ENCODE results near the gene DDX10.
A peak's percentile ranks its signal among the peaks of the same experiment; 100 is the strongest.
"Not testable (repeated sequence)": the region's sequence is repeated elsewhere in the genome, so short reads cannot be mapped to it uniquely, and the experiment has no call there.

Gene DDX10

GRCh38 chr11:108664730-108665525 is at the start of gene DDX10:
Gene DDX10, plus strand, starts transcription at chr11:108665069. Its CDS starts 85 bp downstream, at chr11:108665154.
- DNase-seq (ENCODE audit: low read depth in 3 of 3) = peak; percentile 96 to 99 (median 97)

DNA sequence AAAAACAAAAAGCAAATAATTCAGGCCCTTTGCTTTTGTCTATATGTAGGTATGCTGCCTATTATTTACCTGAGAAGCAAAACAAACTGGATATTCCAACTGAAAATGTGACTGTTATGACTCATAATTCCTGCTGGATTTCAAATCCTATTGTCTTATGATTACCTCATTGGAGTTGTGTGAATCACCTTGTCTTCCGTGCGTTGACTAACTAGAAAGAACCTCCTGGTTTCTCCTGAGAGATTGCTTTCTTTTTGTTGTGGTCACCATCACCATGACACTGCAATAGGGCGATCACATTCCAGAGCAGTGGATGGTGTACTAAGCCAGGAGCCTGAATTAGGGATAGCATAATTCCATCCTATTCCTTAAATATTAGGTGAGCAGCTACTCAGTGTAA is 48.3 kb upstream of the DDX10 start:
- no peak for DNase-seq (ENCODE audit: low read depth in 3 of 3)

GRCh38 chr11:108617055-108617454 is 47.8 kb upstream of the DDX10 start:
- DNase-seq (ENCODE audit: low read depth in 3 of 3) = no peak

DNA sequence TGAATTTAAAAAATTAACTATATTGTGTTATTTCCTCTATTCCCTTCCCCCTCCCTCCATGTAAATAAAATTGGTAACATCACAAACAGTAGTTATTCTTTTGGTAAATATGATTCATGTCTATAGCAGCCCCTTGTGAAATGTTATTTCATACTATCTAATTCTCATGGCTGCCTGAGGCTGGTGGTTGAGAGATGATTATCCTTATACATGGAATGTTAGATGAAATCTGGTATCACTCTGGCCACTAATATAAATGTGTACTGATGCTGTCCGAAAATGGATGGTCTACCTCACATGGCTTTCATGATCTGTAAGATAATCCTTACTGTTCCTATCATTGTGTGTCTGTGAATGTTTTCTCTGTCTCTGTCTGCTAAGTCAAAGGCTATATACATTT is 46.3 kb upstream of the DDX10 start:
- DNase-seq (ENCODE audit: low read depth in 3 of 3) = no peak

DNA sequence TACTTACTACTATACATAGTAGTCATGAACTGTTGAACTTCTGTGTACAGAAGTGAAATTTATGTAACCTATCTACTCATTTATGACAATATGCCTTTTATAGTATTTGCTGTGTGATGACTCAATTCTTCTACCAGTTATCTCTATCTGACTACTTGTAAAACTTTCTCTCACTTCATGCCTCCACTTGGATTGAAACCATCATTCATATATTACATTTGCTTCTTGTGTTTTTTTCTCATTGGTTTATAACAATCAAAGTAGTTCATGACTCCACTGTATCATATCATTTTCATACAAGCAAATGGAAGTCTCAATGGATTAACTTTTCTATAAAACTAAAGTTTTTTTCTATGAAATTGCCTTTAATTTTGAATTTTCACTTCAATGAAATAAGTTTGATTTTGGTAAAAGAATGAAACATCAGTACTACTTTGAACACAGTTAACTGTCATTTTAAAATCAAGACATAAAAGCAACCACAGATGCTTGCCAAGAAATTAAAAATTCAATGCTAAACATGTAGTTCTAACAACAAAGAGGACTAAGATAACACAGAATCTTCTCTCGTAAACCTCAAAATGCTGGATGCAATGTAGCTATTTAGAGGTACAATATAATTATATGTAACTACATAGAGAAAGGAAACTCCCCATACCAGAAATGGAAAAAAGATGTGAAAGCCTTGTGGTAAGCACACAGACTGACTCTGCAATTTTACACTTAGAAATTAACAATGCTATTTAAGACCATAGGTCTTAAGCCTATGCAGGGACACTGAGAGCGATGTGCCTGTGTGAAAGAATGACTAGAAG is 43.7 kb upstream of the DDX10 start:
- no peak for DNase-seq (ENCODE audit: low read depth in 3 of 3)

DNA sequence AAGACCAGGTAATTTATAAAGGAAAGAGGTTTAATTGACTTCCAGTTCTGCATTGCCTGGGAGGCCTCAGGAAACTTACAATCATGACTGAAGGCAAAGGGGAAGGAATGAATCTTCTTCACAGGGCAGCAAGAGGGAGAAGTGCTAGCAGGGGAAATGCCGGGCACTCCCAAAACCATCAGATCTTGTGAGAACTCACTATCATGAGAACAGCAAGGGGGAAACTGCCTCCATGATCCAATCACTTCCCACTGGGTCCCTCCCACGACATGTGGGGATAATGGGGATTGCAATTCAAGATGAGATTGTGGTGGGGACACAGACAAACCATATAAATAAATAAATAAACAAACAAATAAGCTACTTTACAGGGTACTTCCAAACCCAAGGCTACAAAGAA is 42.5 kb upstream of the DDX10 start:
- DNase-seq (ENCODE audit: low read depth in 3 of 3) = no peak

DNA sequence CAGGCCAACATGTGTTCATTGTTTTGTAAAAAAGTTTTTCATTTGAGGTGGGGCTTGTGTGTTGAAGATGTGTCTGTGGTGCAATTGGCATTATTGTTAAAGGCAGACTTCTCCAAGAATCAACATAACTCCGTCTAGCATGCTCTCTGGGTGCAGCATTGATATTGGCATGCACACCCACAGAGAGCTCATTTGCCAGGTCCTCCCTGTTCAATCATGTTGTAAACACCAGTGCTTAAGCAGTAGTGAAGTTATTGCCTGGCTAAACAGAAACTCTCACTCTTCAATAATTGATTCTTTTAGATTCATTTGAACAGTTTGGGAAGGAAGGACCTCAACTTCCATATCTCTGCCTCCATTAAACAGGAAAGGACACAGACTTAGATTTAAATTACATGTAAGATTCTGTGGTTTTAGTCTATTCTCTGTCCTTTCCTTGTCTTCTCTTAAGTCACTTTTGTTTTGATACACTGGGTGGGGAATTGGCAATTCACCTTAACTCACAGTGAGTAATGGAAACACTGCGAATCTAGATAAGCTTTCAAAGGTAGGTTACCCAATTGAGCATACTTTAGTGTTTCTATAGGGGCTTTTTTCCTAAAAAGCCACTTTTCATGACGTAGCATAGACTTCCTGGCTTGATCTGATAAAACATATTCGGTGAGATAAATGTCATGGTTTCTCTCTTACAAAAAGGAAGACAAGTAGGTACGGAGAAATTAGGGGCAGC is 40.5 kb upstream of the DDX10 start:
- DNase-seq (ENCODE audit: low read depth in 3 of 3) = no peak

GRCh38 chr11:108628326-108628725 is 36.5 kb upstream of the DDX10 start:
- DNase-seq (ENCODE audit: low read depth in 3 of 3) = no peak

DNA sequence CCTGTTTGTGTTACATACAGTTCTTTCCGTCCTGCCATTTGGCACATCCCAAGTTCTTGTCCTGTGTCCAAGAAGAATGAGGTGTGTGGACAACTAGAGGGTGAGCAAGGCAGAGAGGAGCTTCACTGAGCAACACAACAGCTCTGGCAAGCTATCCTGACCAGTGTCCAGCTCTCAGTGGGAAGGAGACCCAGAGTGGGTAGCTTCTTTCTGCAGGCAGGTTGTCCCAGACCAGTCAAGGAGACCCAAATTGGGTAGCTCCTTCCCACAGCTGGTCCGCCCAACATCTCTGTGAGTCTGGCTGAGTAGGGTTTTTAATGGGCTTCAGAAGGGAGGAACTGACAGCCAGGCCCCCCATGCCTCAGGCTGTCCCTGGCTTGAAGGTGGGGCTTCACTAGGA is 36.1 kb upstream of the DDX10 start:
- DNase-seq (ENCODE audit: low read depth in 3 of 3) = no peak

- DNase-seq (ENCODE audit: low read depth in 3 of 3) = no peak
These were observed 35.6 kb upstream of the DDX10 start for GRCh38 chr11:108629274-108629673.

- no peak for DNase-seq (ENCODE audit: low read depth in 3 of 3)
These were observed 32.7 kb upstream of the DDX10 start for GRCh38 chr11:108632041-108632704.

GRCh38 chr11:108635106-108635505 is 29.8 kb upstream of the DDX10 start:
- no peak for DNase-seq (ENCODE audit: low read depth in 3 of 3)

- DNase-seq (ENCODE audit: low read depth in 3 of 3) = no peak
These were observed 28.6 kb upstream of the DDX10 start for GRCh38 chr11:108636222-108636621.

GRCh38 chr11:108639146-108639545 is 25.7 kb upstream of the DDX10 start:
- DNase-seq (ENCODE audit: low read depth in 3 of 3) = no peak

DNA sequence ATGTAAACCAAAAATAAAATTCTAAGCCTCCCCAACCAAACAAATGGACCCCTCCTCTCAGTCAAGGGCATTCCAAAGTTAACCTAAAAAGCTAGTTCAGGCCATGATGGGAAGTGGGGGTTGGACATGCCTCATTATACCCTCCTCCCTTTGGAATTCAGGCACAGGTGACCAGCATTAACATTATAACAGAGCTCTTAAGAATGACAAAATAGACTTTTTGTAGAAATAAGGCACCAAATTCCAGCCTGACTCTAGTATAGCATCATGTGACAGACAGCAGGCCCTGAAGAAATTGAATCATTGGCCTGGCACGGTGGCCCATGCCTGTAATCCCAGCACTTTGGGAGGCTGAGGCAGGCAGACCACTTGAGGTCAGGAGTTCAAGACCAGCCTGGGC is 23.1 kb upstream of the DDX10 start:
- DNase-seq (ENCODE audit: low read depth in 3 of 3) = not testable (repeated sequence)

- no peak for DNase-seq (ENCODE audit: low read depth in 3 of 3)
These were observed 20.9 kb upstream of the DDX10 start for GRCh38 chr11:108643974-108644373.

DNA sequence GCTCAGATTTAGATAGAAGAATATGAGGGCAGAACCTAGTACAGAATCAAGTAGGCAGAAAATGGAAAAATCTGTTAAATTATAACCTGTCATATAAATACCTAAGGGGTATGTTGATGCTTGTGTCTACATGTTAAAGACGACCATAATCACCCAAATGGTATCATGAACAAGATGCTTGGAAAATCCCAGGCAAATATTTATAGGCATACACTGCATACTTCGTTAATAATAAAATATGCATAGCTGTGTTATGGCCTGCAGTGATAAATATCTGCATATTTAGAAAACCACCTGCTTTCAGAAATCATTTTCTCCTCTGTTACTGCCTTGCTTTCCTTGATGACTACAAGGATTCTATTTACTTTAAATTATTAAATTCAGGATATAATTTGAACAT is 18.9 kb upstream of the DDX10 start:
- no peak for DNase-seq (ENCODE audit: low read depth in 3 of 3)

DNA sequence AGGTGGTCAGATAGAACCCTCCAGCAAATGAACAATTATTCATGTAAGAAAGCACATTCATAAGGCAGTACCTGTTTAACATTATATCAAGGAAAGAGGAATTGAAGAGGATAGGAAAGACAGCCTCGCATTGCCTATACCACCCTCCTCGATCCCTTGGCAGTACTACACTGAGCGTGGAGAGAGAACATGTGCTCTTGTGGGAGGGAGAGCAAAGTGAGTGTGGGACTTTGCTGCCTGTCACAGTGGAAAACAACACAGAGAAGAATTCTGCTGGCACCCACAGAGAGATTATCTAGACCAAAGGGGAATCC is 17.5 kb upstream of the DDX10 start:
- DNase-seq (ENCODE audit: low read depth in 3 of 3) = no peak

- peak; percentile 31 to 56 (median 49) for DNase-seq (ENCODE audit: low read depth in 3 of 3)
These were observed 17.0 kb upstream of the DDX10 start for GRCh38 chr11:108647701-108648527.

GRCh38 chr11:108648528-108648885 is 16.4 kb upstream of the DDX10 start:
- no peak for DNase-seq (ENCODE audit: low read depth in 3 of 3)

DNA sequence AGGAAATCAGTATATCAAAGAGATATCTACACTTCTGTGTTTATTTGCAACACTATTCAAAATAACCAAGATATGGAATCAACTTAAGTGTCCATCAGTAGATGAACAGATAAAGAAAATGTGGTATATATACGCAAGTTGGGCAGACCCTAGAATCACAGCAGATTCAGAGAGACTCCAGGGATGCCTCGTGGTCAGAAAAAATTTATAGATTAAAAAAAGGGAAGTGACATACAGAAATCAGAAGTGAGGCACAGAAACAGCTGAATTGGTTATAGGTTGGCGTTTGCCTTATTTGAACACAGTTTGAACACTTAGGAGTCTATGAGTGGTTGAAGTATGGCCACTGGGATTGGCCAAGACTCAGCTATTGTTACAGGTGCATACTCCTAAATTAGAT is 10.8 kb upstream of the DDX10 start:
- not testable (repeated sequence) for DNase-seq (ENCODE audit: low read depth in 3 of 3)
